ENCODE measurements around the gene GRK5.

GRCh38 chr10:119274519-119275045, 67.2 kb downstream of the GRK5 start:
- TF ChIP-seq CTCF (IDR thresholded peaks at IDR 0.05) = no peak
- no peak for TF ChIP-seq POLR2AphosphoS5 (IDR thresholded peaks at IDR 0.05)
- TF ChIP-seq EP300 (IDR thresholded peaks at IDR 0.05) = no peak
- TF ChIP-seq POLR2A (IDR thresholded peaks at IDR 0.05) = no peak

Measured in sigmoid colon (tissue), 4 donors.